Gastroesophageal sphincter (tissue), 3 donors: ENCODE results near the gene ADIRF.

ENCODE experiments used
- POLR2A ChIP-seq, 2 donors: fragments of 450-650 bp; IDR thresholded peaks; one replicate each; pipeline ENCODE4 v1.6.1; 2017; ENCODE audit warnings: antibody characterized with exemption in 2 of 2, mild to moderate bottlenecking in 2 of 2, moderate library complexity in 1 of 2
- POLR2AphosphoS5 ChIP-seq: sonication (generic); formaldehyde crosslinking; IDR thresholded peaks from one replicate; pipeline ENCODE4 v1.6.1; 2017; ENCODE audit warnings: antibody characterized with exemption
- TF ChIP-seq, protein P1 (sequence below), 4 experiments: fragments of 200-600 bp in 2 of 4; fragments of 450-650 bp in 2 of 4; sonication (generic) in 1 of 4; IDR thresholded peaks; one replicate each; pipeline ENCODE4 v1.5.1; 2017 to 2019; ENCODE audit warnings: antibody characterized with exemption in 4 of 4, mild to moderate bottlenecking in 2 of 4, moderate library complexity in 2 of 4

DNA sequence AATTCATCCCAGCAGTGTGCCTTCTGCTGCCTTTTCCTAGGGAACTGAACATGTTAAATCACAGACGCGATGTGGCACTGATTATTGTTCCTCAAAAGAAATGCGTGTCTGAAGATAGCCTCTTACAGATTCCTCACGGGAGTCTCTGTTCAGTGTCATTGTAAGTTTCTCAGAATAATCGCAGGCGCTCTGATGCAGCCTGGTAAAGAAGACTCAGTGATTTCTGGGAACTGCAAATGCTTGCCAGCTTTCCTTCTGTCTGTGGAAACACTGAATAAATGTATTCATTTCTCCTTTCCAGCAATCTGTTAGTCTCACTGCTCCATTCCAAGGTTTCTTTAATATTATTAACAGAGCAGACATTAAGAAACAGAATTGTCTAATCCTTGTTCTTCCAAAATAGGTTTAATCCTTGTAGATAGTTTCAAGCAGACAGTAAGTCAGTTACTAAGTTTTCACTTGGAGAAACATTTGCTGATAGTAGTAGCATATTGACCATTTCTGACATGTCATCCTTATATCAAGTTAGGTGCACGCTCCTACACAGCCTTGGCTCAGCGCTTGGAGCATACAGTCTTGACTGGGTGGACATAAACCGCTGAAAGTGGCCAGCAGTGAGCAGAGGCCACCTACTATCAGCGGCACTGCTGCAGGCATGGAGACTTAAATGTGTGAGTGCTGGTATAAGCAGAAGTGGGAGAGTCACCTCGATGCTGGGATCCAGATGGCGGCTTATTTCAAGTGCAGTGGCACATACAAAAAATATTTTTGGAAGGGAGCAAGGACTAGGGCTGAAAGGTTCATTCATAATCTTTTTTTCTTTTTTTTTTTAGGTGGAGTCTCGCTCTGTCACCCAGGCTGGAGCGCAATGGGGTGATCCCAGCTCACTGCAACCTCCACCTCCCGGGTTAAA is 38.6 kb upstream of the ADIRF start:
- TF ChIP-seq, protein P1, sequence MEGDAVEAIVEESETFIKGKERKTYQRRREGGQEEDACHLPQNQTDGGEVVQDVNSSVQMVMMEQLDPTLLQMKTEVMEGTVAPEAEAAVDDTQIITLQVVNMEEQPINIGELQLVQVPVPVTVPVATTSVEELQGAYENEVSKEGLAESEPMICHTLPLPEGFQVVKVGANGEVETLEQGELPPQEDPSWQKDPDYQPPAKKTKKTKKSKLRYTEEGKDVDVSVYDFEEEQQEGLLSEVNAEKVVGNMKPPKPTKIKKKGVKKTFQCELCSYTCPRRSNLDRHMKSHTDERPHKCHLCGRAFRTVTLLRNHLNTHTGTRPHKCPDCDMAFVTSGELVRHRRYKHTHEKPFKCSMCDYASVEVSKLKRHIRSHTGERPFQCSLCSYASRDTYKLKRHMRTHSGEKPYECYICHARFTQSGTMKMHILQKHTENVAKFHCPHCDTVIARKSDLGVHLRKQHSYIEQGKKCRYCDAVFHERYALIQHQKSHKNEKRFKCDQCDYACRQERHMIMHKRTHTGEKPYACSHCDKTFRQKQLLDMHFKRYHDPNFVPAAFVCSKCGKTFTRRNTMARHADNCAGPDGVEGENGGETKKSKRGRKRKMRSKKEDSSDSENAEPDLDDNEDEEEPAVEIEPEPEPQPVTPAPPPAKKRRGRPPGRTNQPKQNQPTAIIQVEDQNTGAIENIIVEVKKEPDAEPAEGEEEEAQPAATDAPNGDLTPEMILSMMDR (IDR thresholded peaks at IDR 0.05) = no peak
- TF ChIP-seq POLR2AphosphoS5 (peak; percentile 74), POLR2A (IDR thresholded peaks at IDR 0.05) (no peak)
